Measurements from ENCODE around the gene VWA1.

- TF ChIP-seq CTCF (IDR thresholded peaks at IDR 0.05) (no peak), POLR2A (IDR thresholded peaks at IDR 0.05) (no peak)
Observed at GRCh38 chr1:1391225-1391624, 44.3 kb upstream of the VWA1 start.
